Measurements from ENCODE around the gene COL18A1.

The COL18A1 gene

DNA sequence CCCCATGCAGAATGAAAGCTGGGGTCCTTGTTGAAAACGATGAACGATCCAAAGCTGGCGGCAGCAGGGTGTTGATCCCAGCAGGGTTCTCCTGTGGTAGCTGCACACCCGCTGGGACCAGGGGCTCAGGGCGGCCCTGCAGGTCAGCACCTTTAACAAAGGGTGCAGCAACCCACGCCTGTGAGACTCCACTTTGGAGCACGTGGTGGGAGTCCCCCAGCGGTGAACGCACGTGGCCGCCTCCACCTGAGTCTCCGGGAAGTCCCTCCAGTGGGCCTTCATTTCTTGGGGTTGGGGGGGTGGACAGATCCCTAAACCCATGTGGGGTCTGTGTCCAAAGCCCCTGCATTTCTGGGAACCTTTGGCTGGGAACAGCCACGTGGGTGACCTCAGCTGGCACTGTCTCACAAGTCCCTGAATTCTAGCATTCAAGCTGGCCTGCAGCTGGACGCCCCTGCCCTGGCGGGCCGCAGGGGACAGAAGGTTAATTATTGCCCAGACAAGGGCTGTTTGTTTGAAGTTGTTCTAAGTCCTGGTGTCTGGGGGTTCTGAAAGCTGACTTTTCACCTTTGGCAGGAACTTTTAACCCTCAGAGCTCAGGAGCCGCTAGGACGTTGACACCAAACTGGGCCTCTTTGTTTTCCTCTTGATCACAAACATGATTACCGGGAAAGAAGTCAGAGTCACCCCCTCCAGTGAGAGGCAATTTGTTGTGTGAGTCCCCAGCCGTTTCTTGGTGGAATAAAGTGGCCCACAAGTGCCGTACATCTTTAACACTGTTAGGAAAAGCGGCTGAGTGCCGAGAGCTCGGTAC lies 64.5 kb downstream of the COL18A1 start:
- no peak overlapping the region for H3K4me2 ChIP-seq (ENCODE audit: low read length)
- H3K27me3 ChIP-seq (ENCODE audit: low read depth, low read length): no peaks in the 10 kb centered on the region
- no peaks in the 10 kb centered on the region for H3K79me2 ChIP-seq (ENCODE audit: low read length)
- no peaks in the 10 kb centered on the region for H4K20me1 ChIP-seq (ENCODE audit: insufficient read depth, low read length)
- H3K4me3 ChIP-seq (ENCODE audit: low read length): no peak overlapping the region
- no peak overlapping the region for H3K9ac ChIP-seq (ENCODE audit: low read length)
- no peak for TF ChIP-seq EZH2phosphoT487 (IDR thresholded peaks at IDR 0.05; ENCODE audit: low read depth)
- TF ChIP-seq, protein P1, sequence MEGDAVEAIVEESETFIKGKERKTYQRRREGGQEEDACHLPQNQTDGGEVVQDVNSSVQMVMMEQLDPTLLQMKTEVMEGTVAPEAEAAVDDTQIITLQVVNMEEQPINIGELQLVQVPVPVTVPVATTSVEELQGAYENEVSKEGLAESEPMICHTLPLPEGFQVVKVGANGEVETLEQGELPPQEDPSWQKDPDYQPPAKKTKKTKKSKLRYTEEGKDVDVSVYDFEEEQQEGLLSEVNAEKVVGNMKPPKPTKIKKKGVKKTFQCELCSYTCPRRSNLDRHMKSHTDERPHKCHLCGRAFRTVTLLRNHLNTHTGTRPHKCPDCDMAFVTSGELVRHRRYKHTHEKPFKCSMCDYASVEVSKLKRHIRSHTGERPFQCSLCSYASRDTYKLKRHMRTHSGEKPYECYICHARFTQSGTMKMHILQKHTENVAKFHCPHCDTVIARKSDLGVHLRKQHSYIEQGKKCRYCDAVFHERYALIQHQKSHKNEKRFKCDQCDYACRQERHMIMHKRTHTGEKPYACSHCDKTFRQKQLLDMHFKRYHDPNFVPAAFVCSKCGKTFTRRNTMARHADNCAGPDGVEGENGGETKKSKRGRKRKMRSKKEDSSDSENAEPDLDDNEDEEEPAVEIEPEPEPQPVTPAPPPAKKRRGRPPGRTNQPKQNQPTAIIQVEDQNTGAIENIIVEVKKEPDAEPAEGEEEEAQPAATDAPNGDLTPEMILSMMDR (IDR thresholded peaks at IDR 0.05; ENCODE audit: low read depth, low read length): no peak
- no peaks in the 10 kb centered on the region for H3K9me3 ChIP-seq (ENCODE audit: insufficient read depth, low read length)
- no peaks in the 10 kb centered on the region for H3K4me1 ChIP-seq (ENCODE audit: low read length)
- H2AFZ ChIP-seq (ENCODE audit: low read depth, low read length): no peak overlapping the region
- H3K36me3 ChIP-seq (replicated peaks; ENCODE audit: low read depth, low read length): no peaks in the 10 kb centered on the region
- H3K27ac ChIP-seq (ENCODE audit: low read length): no peak overlapping the region

DNA sequence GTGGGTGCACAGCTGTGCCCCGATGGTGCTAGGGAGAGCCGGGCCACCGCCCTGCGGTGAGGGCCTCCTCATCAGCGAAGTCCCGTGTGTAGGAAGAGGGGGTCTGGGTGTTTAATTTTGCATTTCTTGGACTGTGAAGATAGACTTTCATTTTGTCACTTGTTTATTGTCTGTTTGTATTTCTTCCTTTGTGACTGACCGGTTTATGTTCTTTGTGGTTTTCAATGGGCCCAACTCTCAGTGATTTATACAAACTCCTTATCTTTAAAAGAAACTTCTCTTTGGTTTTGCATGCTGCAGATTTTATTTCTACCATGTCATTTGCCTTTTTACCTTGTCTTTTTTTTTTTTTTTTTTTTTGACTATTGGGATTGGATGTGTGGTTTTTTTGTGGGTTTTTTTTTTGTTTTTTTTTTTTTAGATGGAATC lies 65.1 kb downstream of the COL18A1 start:
- Histone ChIP-seq H3K79me2 (ENCODE audit: low read length) (no peaks in the 10 kb centered on the region), H3K27me3 (ENCODE audit: low read depth, low read length) (no peaks in the 10 kb centered on the region)
- TF ChIP-seq EZH2phosphoT487 (IDR thresholded peaks at IDR 0.05; ENCODE audit: low read depth): no peak
- TF ChIP-seq, protein P1 (IDR thresholded peaks at IDR 0.05; ENCODE audit: low read depth, low read length): no peak

GRCh38 chr21:45470773-45471524 lies 66.0 kb downstream of the COL18A1 start:
- no peaks in the 10 kb centered on the region for H3K4me1 ChIP-seq (ENCODE audit: low read length)
- no peaks in the 10 kb centered on the region for H3K36me3 ChIP-seq (replicated peaks; ENCODE audit: low read depth, low read length)
- no peak overlapping the region for H3K27ac ChIP-seq (ENCODE audit: low read length)
- no peaks in the 10 kb centered on the region for H3K79me2 ChIP-seq (ENCODE audit: low read length)
- H3K9me3 ChIP-seq (ENCODE audit: insufficient read depth, low read length): no peaks in the 10 kb centered on the region
- no peak for TF ChIP-seq EZH2phosphoT487 (IDR thresholded peaks at IDR 0.05; ENCODE audit: low read depth)
- no peak overlapping the region for H3K4me3 ChIP-seq (ENCODE audit: low read length)
- H3K9ac ChIP-seq (ENCODE audit: low read length): no peak overlapping the region
- no peak overlapping the region for H3K4me2 ChIP-seq (ENCODE audit: low read length)
- no peaks in the 10 kb centered on the region for H4K20me1 ChIP-seq (ENCODE audit: insufficient read depth, low read length)
- H2AFZ ChIP-seq (ENCODE audit: low read depth, low read length): no peak overlapping the region
- H3K27me3 ChIP-seq (ENCODE audit: low read depth, low read length): no peaks in the 10 kb centered on the region

More for the DNA sequence above, 65.1 kb downstream of the COL18A1 start:
- Histone ChIP-seq H3K9me3 (ENCODE audit: insufficient read depth, low read length) (no peaks in the 10 kb centered on the region), H3K4me1 (ENCODE audit: low read length) (no peaks in the 10 kb centered on the region), H3K27ac (ENCODE audit: low read length) (no peak overlapping the region), H2AFZ (ENCODE audit: low read depth, low read length) (no peak overlapping the region), H3K9ac (ENCODE audit: low read length) (no peak overlapping the region), H3K36me3 (replicated peaks; ENCODE audit: low read depth, low read length) (no peaks in the 10 kb centered on the region), H4K20me1 (ENCODE audit: insufficient read depth, low read length) (no peaks in the 10 kb centered on the region), H3K4me3 (ENCODE audit: low read length) (no peak overlapping the region), H3K4me2 (ENCODE audit: low read length) (no peak overlapping the region)

DNA sequence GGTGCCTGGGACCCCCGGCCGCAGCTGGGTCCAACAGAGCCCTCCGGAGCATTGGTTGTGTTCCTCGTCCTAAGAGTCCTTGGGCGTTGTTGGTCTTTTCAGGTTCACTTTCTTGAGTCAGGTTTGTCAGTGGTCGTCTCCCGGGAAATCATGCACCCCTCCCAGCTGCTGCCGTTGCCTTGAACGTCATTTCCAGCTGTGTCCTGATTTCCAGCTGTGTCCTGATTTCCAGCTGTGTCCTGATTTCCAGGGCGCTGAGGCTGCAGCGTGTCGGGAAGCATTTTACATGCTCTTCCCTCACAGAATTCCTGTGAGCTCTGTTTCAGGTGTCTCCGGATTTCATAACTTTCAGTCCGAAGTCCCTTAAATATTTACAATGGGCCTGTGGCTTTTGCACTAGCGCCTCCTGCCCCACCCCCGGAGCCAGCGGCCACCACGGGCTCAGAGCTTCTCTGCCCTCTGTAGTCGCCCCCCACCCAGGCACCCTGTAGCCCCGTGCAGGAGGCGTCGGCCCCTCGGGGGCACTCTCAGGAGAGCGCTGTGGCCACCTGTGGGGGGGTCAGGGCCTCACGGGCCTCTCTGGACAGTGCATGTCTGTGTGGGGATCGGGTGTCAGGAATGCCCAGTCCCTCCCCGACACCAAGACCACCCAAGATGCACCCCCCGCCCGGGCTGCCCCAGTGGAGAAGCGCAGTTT lies 66.7 kb downstream of the COL18A1 start:
- Histone ChIP-seq H4K20me1 (ENCODE audit: insufficient read depth, low read length) (no peaks in the 10 kb centered on the region), H3K4me3 (ENCODE audit: low read length) (no peak overlapping the region), H3K9me3 (ENCODE audit: insufficient read depth, low read length) (no peaks in the 10 kb centered on the region), H3K36me3 (replicated peaks; ENCODE audit: low read depth, low read length) (no peaks in the 10 kb centered on the region), H3K27me3 (ENCODE audit: low read depth, low read length) (no peaks in the 10 kb centered on the region), H2AFZ (ENCODE audit: low read depth, low read length) (no peak overlapping the region), H3K79me2 (ENCODE audit: low read length) (no peaks in the 10 kb centered on the region), H3K4me2 (ENCODE audit: low read length) (no peak overlapping the region), H3K4me1 (ENCODE audit: low read length) (no peaks in the 10 kb centered on the region), H3K9ac (ENCODE audit: low read length) (no peak overlapping the region), H3K27ac (ENCODE audit: low read length) (no peak overlapping the region)
- TF ChIP-seq EZH2phosphoT487 (IDR thresholded peaks at IDR 0.05; ENCODE audit: low read depth): no peak
- TF ChIP-seq, protein P1 (IDR thresholded peaks at IDR 0.05; ENCODE audit: low read depth, low read length): no peak

Data from OCI-LY3 (cell line).